ENCODE results near the gene CCL27.

Gene CCL27

DNA sequence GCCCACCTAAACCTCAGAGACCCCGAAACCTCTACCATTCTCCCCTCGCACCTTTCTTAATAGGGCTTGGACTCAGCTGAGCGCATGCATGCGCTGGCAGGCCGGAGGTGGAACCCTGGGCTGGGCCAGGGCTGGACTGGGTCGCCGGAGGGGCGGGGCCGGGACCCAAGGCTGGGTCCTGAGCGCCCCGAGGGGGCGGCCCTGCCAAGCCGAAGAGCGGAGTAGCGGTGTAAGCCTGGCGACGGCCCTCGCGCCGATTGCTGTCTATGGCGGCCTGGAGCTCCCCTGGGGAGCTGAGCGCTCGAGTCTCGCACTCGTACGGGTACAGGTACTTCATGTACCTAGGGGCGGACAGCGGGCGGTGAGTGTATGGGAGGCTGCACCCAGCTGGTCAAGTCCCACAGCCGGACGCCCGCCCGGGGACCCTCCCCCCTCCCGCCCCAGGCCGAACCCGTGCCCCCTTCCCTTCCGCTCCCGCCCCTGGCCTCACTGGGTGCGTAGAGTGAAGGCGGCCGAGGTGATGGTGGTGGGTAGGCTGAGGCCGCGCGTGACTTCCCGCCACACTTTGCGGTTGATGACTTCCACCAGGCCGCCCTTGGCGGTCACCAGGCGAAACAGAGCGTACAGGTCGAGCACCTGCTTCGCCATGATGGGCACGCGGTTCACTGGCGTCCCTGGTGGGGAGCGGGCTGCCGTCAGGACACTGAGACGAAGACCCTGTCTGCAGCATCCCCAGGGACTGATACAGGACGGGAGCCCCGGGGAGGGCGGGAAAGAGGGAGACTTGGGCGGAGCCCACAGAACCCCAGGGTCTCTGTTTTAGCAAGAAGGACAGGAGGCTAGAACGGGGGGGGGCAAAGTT lies 38.9 kb downstream of the CCL27 start:
- Histone ChIP-seq H3K36me3 (ENCODE audit: insufficient read depth, insufficient read length, low read length) (no peaks in the 10 kb centered on the region), H3K9ac (ENCODE audit: insufficient read length, low read depth) (no peak overlapping the region), H3K4me1 (ENCODE audit: insufficient read depth, insufficient read length) (no peaks in the 10 kb centered on the region), H3K9me3 (ENCODE audit: insufficient read depth, low read length) (no peaks in the 10 kb centered on the region), H3K27me3 (ENCODE audit: insufficient read depth, insufficient read length) (peaks cover 48% of the 10 kb centered on the region), H3K4me3 (ENCODE audit: insufficient read length, low read depth) (no peak overlapping the region)
- no peak for DNase-seq (ENCODE audit: low read depth, low spot score)
- TF ChIP-seq ZNF274 (IDR thresholded peaks at IDR 0.05; ENCODE audit: low read depth, low read length) = no peak
- TF ChIP-seq SUZ12 (IDR thresholded peaks at IDR 0.05; ENCODE audit: extremely low read depth, insufficient read depth, insufficient read length) = no peak
- no peak for TF ChIP-seq YY1 (IDR thresholded peaks at IDR 0.05; ENCODE audit: insufficient read depth, insufficient read length)

DNA sequence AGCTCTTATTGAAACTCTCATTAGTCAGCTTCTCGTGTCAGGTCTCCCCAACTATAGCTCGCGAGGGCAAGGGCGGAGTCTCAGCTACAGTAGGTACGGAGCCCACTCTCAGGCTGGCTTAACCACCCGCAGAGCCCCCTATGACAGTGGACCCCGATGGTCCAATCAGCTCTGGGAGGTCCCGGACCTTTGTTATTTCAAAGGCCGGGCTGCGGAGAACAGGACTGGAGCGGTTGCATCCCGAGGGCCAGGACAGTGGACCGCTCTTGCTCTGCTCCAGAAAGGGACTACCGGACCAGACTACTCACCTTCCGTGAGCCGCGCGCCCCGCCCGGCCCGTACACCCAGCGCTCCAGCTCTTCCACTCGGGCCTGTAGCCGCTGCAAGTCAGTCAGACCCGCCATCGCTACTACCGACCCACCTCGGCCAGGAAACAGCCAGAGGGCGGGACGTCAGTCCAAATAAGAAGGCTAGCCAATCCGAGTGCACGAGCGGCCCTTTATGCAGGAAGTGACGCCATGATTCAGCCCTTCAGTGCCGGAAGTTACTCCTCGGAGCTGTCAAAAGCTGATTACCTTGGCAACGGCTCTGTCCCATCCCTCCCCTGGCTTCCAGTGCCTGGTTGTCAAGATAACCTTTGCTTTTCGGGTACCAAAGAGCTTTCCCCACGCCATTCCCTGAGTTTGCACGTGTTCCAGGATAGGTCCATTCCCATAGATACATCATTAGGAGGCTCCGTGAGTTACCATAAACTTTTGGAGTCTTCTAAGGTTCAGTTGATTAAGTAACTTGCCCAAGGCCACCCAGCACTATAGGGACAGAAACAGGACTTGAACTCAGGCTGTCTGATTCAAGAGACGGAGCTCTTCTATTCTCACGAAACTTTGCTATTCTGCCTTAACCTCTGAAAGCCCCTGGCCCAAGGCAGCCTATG lies 42.1 kb downstream of the CCL27 start, which contains the start of gene DCTN3:
Gene DCTN3, minus strand, starts transcription at position 435 of the 934 bp plus-strand sequence. Its CDS starts 31 bp downstream, at position 404.
- H3K4me3 ChIP-seq (ENCODE audit: insufficient read length, low read depth) = peak within 1 kb of the TSS; percentile 86
- peak; percentile 86 for DNase-seq (ENCODE audit: low read depth, low spot score)
- TF ChIP-seq ZNF274 (IDR thresholded peaks at IDR 0.05; ENCODE audit: low read depth, low read length) (no peak), SUZ12 (IDR thresholded peaks at IDR 0.05; ENCODE audit: extremely low read depth, insufficient read depth, insufficient read length) (no peak), YY1 (IDR thresholded peaks at IDR 0.05; ENCODE audit: insufficient read depth, insufficient read length) (peak; percentile 30)
- peaks cover 27% of the 10 kb centered on the region for H3K36me3 ChIP-seq (ENCODE audit: insufficient read depth, insufficient read length, low read length)
- no peaks in the 10 kb centered on the region for H3K4me1 ChIP-seq (ENCODE audit: insufficient read depth, insufficient read length)
- H3K27me3 ChIP-seq (ENCODE audit: insufficient read depth, insufficient read length) = peaks cover 15% of the 10 kb centered on the region
- H3K9ac ChIP-seq (ENCODE audit: insufficient read length, low read depth) = peak within 1 kb of the TSS; percentile 88
- no peaks in the 10 kb centered on the region for H3K9me3 ChIP-seq (ENCODE audit: insufficient read depth, low read length)

DNA sequence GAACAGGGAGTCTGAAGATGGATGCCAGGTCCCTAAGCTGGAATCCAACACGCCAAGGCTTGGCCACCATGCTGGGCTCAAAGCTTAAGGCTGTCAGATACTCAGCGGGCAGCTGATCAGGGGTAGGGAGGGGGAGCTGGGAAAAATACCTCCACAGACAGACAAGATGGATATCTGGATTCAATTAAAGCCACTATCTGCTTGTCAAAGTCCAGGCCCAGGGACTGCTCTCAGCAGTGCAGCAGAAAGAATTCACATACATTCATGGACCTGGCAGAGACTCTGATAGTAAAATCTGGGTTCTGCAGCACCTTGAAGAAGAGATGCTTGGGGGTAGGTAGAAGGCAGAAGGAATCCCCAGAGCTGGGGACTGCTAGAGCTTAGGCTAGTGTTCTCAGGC lies 47.3 kb downstream of the CCL27 start:
- Histone ChIP-seq H3K36me3 (ENCODE audit: insufficient read depth, insufficient read length, low read length) (peaks cover 52% of the 10 kb centered on the region), H3K4me1 (ENCODE audit: insufficient read depth, insufficient read length) (peaks cover 10% of the 10 kb centered on the region), H3K9me3 (ENCODE audit: insufficient read depth, low read length) (no peaks in the 10 kb centered on the region), H3K9ac (ENCODE audit: insufficient read length, low read depth) (no peak overlapping the region), H3K4me3 (ENCODE audit: insufficient read length, low read depth) (no peak overlapping the region), H3K27me3 (ENCODE audit: insufficient read depth, insufficient read length) (no peaks in the 10 kb centered on the region)
- TF ChIP-seq SUZ12 (IDR thresholded peaks at IDR 0.05; ENCODE audit: extremely low read depth, insufficient read depth, insufficient read length) = no peak
- no peak for TF ChIP-seq ZNF274 (IDR thresholded peaks at IDR 0.05; ENCODE audit: low read depth, low read length)
- TF ChIP-seq YY1 (IDR thresholded peaks at IDR 0.05; ENCODE audit: insufficient read depth, insufficient read length) = no peak
- no peak for DNase-seq (ENCODE audit: low read depth, low spot score)

DNA sequence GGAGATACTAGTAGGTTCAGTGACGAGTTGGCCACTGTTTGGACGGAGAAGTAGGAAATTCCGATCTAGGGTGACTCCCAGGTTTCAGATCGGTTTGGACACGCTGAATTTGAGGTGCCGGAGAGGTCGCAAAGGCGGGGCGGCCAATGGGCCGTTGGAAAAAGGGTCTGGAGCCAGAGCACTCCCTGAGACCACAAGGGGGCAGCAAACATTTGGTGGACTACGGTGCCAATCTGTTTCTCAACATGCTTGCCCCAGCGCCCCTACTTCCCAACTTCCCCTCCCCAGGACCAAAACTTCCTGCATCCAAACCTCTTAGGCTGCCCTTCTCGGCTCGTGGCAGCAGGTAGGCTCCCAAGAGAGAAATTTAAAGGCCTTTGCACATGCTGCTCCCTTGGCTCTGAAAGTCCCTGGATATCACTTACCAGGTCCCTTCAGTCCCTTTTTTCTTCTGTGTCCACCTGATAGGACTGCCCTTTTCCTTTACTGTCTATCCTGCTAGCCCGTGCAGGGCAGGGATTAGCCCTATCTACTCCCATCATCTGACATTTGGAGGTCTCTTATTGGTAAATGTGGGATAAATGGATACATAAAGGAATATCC lies 49.6 kb downstream of the CCL27 start:
- peak overlapping the region; percentile 90 for H3K4me3 ChIP-seq (ENCODE audit: insufficient read length, low read depth)
- peak overlapping the region; percentile 94 for H3K9ac ChIP-seq (ENCODE audit: insufficient read length, low read depth)

More for the DNA sequence above, 49.6 kb downstream of the CCL27 start:
- Histone ChIP-seq H3K36me3 (ENCODE audit: insufficient read depth, insufficient read length, low read length) (peaks cover 53% of the 10 kb centered on the region), H3K9me3 (ENCODE audit: insufficient read depth, low read length) (no peaks in the 10 kb centered on the region), H3K27me3 (ENCODE audit: insufficient read depth, insufficient read length) (no peaks in the 10 kb centered on the region), H3K4me1 (ENCODE audit: insufficient read depth, insufficient read length) (peaks cover 11% of the 10 kb centered on the region)
- DNase-seq (ENCODE audit: low read depth, low spot score) = no peak
- TF ChIP-seq ZNF274 (IDR thresholded peaks at IDR 0.05; ENCODE audit: low read depth, low read length) (no peak), YY1 (IDR thresholded peaks at IDR 0.05; ENCODE audit: insufficient read depth, insufficient read length) (no peak), SUZ12 (IDR thresholded peaks at IDR 0.05; ENCODE audit: extremely low read depth, insufficient read depth, insufficient read length) (no peak)

Data from NT2/D1 (cell line).